Ascending aorta (tissue), 2 donors: ENCODE measurements around the gene TMEM187. TPM values are rescaled to one million over a fixed set of nuclear protein-coding genes. Genes with fewer than 3 reads are reported as not detected.

Source experiments
- DNase-seq, 2 donors: peaks; one replicate each; pipeline ENCODE4 v3.0.0-alpha.2; 2019; ENCODE audit warnings: low spot score in 2 of 2
- H3K27ac ChIP-seq, 2 donors: fragments of 200-600 bp; sonication (generic); one replicate each; pipeline ENCODE4 v1.5.1; 2016 to 2017; ENCODE audit warnings: mild to moderate bottlenecking in 1 of 2
- H3K27me3 ChIP-seq: fragments of 200-600 bp; sonication (generic); one replicate; pipeline ENCODE4 v1.5.1; 2017
- H3K36me3 ChIP-seq, 2 donors: fragments of 200-600 bp; sonication (generic); one replicate each; pipeline ENCODE4 v1.5.1; 2016
- H3K4me1 ChIP-seq, 2 donors: fragments of 200-600 bp; sonication (generic); one replicate each; pipeline ENCODE4 v1.5.1; 2016 to 2017; ENCODE audit warnings: mild to moderate bottlenecking in 1 of 2
- H3K4me3 ChIP-seq, 2 donors: fragments of 200-600 bp; sonication (generic); one replicate each; pipeline ENCODE4 v1.5.1; 2016 to 2017; ENCODE audit warnings: mild to moderate bottlenecking in 1 of 2
- H3K9me3 ChIP-seq, 2 donors: fragments of 200-600 bp; sonication (generic); one replicate each; pipeline ENCODE4 v1.5.1; 2016
- intact Hi-C: fragments of 100-400 bp; cut with DNase I; formaldehyde crosslinking; loops from one replicate; pipeline ENCODE4 v1.15.1; 2023
- total RNA-seq: library from RNA; depleted of rRNA; stranded (reverse); fragments of >200 nt; gene quantifications from one replicate; pipeline ENCODE4 v1.1.0, GENCODE V29; 2016
- TF ChIP-seq, protein P1 (sequence below), 3 experiments: fragments of 200-600 bp in 2 of 3; fragments of 450-650 bp in 1 of 3; sonication (generic) in 2 of 3; IDR thresholded peaks; one replicate each; pipeline ENCODE4 v1.5.1; 2016 to 2019; ENCODE audit warnings: antibody characterized with exemption in 3 of 3, mild to moderate bottlenecking in 1 of 3, moderate library complexity in 1 of 3

TMEM187 gene
- total RNA-seq, 1 donor from 2014 or later, result 4.4 TPM

DNA sequence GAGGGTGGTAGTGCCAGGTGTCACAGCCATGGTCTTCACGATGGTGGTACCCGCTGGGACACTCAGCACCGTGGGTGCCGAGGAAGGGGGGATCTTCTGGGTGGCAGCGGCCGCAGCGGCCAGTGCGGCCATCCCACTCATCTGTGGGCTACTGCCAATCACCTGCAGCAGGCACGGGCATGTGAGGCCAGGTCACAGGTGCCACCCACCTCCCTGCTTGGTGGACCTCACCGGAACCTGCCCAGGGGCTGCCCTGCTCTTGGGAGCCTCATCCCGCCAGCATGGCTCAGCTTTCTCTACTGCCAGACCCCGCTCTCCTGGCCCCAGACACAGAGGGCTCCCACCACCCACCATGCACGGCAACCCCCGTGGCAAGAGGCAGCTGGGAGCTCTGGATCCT is 13.9 kb upstream of the TMEM187 start:
- H3K36me3 ChIP-seq, result peaks cover 75 to 94% of the 10 kb centered on the region in 2 donors
- TF ChIP-seq, protein P1, sequence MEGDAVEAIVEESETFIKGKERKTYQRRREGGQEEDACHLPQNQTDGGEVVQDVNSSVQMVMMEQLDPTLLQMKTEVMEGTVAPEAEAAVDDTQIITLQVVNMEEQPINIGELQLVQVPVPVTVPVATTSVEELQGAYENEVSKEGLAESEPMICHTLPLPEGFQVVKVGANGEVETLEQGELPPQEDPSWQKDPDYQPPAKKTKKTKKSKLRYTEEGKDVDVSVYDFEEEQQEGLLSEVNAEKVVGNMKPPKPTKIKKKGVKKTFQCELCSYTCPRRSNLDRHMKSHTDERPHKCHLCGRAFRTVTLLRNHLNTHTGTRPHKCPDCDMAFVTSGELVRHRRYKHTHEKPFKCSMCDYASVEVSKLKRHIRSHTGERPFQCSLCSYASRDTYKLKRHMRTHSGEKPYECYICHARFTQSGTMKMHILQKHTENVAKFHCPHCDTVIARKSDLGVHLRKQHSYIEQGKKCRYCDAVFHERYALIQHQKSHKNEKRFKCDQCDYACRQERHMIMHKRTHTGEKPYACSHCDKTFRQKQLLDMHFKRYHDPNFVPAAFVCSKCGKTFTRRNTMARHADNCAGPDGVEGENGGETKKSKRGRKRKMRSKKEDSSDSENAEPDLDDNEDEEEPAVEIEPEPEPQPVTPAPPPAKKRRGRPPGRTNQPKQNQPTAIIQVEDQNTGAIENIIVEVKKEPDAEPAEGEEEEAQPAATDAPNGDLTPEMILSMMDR (IDR thresholded peaks at IDR 0.05), result no peak
- H3K27me3 ChIP-seq, result no peaks in the 10 kb centered on the region
- DNase-seq, result no peak
- peaks cover 0 to 3% of the 10 kb centered on the region in 2 donors for H3K4me1 ChIP-seq
- no peaks in the 10 kb centered on the region for H3K9me3 ChIP-seq
- H3K4me3 ChIP-seq, result no peak overlapping the region
- intact Hi-C loops, result loop anchor here (10.0 kb wide), 1 partner anchor 444 kb away; the partner anchor contains the start of gene ATP2B3
- no peak overlapping the region for H3K27ac ChIP-seq

DNA sequence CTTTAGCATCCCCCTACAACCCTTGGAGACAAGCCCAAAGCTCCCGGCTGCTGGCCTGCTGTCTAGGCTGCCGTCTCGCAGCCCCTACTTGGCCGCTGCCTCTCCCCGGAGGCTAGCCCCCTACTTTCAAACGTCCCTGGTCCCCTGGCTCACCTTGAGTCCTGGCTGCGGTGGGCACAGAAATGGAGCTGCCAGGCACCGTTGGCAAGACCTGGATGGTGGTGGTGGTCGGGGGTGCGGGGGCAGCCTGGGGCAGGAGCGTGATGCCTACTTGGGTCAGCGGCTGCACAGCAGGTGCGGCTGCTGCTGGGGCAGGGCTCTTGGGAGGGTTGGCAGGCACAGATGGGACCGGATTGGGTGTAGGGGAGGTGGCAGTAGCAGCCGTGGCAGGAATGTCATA is 12.9 kb upstream of the TMEM187 start:
- TF ChIP-seq, protein P1 (IDR thresholded peaks at IDR 0.05), result no peak
- intact Hi-C loops, result loop anchor here (10.0 kb wide), 1 partner anchor 445 kb away; the partner anchor contains the start of gene ATP2B3
- Histone ChIP-seq H3K27me3 (no peaks in the 10 kb centered on the region), H3K27ac (no peak overlapping the region), H3K4me3 (no peak overlapping the region), H3K36me3 (peaks cover 81 to 91% of the 10 kb centered on the region in 2 donors), H3K9me3 (no peaks in the 10 kb centered on the region), H3K4me1 (no peaks in the 10 kb centered on the region)
- DNase-seq, result no peak

DNA sequence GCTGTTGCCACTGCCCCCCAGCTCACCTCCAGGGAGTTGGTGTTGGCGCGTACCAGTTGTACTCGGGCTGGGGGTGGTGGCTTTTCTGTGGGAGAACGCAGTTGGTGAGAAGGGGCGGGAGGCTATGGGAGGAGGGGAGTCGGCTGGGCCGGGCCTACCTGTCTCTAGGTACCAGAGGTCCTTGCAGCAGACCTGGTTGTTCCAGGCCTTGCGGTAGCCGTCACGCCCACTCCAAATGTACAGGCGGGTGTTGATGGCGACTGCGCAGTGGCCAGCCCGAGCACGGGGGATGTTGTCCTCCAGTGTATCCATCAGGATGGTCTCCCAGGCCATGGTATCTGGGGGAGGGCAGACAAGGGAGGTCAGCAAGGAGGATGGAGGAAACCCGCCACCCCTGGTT is 12.5 kb upstream of the TMEM187 start:
- Histone ChIP-seq H3K27me3 (no peaks in the 10 kb centered on the region), H3K27ac (no peak overlapping the region), H3K4me1 (no peaks in the 10 kb centered on the region), H3K4me3 (no peak overlapping the region), H3K36me3 (peaks cover 77 to 89% of the 10 kb centered on the region in 2 donors), H3K9me3 (no peaks in the 10 kb centered on the region)
- no peak for DNase-seq
- TF ChIP-seq, protein P1 (IDR thresholded peaks at IDR 0.05), result no peak
- intact Hi-C loops, result no loop called here

DNA sequence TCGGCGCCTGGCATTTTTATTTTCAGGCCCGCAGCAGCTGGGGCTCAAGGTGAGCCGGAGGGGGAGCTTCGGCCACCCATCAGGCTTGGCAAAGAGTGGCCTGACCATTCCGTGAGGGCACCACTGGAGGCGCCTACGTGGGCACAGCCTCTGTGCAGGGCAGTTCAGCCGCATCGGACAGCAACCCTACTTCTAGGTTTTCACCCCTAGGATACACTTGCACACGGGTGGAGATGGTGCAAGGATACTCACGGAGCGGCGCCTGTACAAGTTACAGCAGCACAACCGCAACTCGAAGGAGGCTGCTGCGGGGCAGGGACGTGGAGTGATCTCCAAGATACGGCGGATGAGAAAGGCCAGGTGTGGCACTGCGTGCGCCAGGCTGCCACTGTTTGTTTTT is 11.8 kb upstream of the TMEM187 start:
- no peak for DNase-seq
- Histone ChIP-seq H3K4me1 (peaks cover 0 to 2% of the 10 kb centered on the region in 2 donors), H3K27ac (no peak overlapping the region), H3K4me3 (no peak overlapping the region), H3K36me3 (peaks cover 72 to 86% of the 10 kb centered on the region in 2 donors), H3K9me3 (no peaks in the 10 kb centered on the region), H3K27me3 (no peaks in the 10 kb centered on the region)
- TF ChIP-seq, protein P1 (IDR thresholded peaks at IDR 0.05), result no peak
- intact Hi-C loops, result no loop called here

DNA sequence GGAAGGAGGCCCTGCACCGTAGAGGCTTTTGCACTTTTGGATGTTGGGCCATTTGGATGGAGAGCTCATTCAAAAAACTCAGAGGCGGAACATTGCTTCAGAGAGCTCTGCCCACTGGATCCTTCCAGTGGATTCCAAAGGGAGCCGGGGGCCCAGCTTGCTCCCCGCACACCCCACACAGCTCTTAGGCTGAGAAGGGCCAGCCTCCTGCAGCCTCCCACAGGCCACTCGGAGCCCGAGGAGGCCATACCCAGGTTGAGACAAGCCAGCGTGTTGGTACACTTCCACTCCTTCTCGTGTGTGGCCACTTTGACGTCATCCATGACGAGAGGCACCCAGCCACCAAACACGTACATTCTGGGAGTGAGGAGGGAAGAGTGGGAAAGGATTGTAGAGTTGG is 11.3 kb upstream of the TMEM187 start:
- Histone ChIP-seq H3K27ac (no peak overlapping the region), H3K4me3 (no peak overlapping the region), H3K4me1 (peaks cover 0 to 5% of the 10 kb centered on the region in 2 donors), H3K36me3 (peaks cover 68 to 80% of the 10 kb centered on the region in 2 donors), H3K27me3 (no peaks in the 10 kb centered on the region), H3K9me3 (no peaks in the 10 kb centered on the region)
- TF ChIP-seq, protein P1 (IDR thresholded peaks at IDR 0.05), result no peak
- intact Hi-C loops, result no loop called here
- no peak for DNase-seq

DNA sequence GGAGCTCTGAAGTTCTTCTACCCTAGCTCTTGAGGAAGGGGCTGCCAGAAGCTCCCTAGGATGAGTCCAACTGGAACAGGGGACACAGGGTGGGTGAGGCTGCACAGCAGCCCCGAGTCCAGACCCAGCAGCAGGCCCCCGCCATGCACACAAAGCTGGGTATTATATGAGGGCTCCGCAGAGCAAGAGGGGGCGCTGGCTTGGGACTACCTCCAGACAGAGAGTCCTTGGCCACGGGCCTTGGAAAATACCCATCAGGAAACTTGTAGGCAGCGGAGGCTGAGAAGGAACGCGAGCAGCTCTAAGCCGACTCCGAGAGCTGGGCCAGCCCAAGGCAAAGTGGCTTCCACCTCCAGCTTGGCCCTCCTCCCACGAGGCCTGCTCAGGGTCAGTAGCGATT is 9.0 kb upstream of the TMEM187 start:
- Histone ChIP-seq H3K27me3 (no peaks in the 10 kb centered on the region), H3K4me1 (peaks cover 10 to 14% of the 10 kb centered on the region in 2 donors), H3K27ac (no peak overlapping the region), H3K36me3 (peaks cover 51 to 58% of the 10 kb centered on the region in 2 donors), H3K4me3 (no peak overlapping the region), H3K9me3 (no peaks in the 10 kb centered on the region)
- no peak for DNase-seq
- intact Hi-C loops, result no loop called here
- TF ChIP-seq, protein P1 (IDR thresholded peaks at IDR 0.05), result no peak
